Panc1 (cell line): ENCODE measurements around the gene ZNF717. TPM values are rescaled to one million over a fixed set of nuclear protein-coding genes. Genes with fewer than 3 reads are reported as not detected.
"Not testable (repeated sequence)": the region's sequence is repeated elsewhere in the genome, so short reads cannot be mapped to it uniquely, and the experiment has no call there.

Experiments
- ATAC-seq: fragments of 200-7000 bp; cut with Tn5 transposase; 2 replicates; pipeline ENCODE4 v1.9.1; 2020; ENCODE audit warnings: mild to moderate bottlenecking, moderate library complexity
- Bru-seq: library from RNA; stranded (reverse); fragments of 400-500 nt; gene quantifications from one replicate; lab custom pipeline; 2021; lab: Mats Ljungman, UMichigan
- BruChase-seq, 2 experiments: library from RNA; stranded (reverse); fragments of 400-500 nt; gene quantifications; one replicate each; lab custom pipeline; 2021; lab: Mats Ljungman, UMichigan
- BruUV-seq: library from RNA; stranded (reverse); fragments of 400-500 nt; replicated peaks from 2 replicates; lab custom pipeline; 2021; lab: Mats Ljungman, UMichigan
- CTCF ChIA-PET: fragments of 300-600 bp; sonication (Branson Sonifier 250); formaldehyde crosslinking; loops from one replicate; lab custom pipeline; 2022; ENCODE audit warnings: antibody characterized with exemption; lab: Charles Lee
- POLR2A ChIA-PET: fragments of 300-600 bp; sonication (Branson Sonifier 250); formaldehyde crosslinking; loops from one replicate; lab custom pipeline; 2022; ENCODE audit warnings: antibody characterized with exemption; lab: Charles Lee
- DNase-seq: peaks from one replicate; pipeline ENCODE4 v3.0.0-alpha.2; 2010; ENCODE audit warnings: low read depth, low spot score
- H3K27ac ChIP-seq: 2 replicates; pipeline ENCODE4 v1.5.1; 2011; ENCODE audit warnings: mild to moderate bottlenecking, low read length, inconsistent platforms
- H3K27me3 ChIP-seq: fragments of 200-500 bp; sonication (Bioruptor generic); 2 replicates; pipeline ENCODE4 v1.6.0; 2014; ENCODE audit warnings: low read length, inconsistent platforms; ENCODE audit not compliant: control insufficient read depth, insufficient read depth
- H3K36me3 ChIP-seq: fragments of 200-500 bp; sonication (Bioruptor generic); 2 replicates; pipeline ENCODE4 v1.5.1; 2014; ENCODE audit warnings: inconsistent platforms, mild to moderate bottlenecking, low read length, moderate library complexity; ENCODE audit not compliant: control insufficient read depth, insufficient read depth
- H3K4me1 ChIP-seq: 2 replicates; pipeline ENCODE4 v1.5.1; 2011; ENCODE audit warnings: inconsistent platforms, mild to moderate bottlenecking, low read length, moderate library complexity; ENCODE audit not compliant: control insufficient read depth, insufficient read depth
- H3K4me3 ChIP-seq, 2 experiments: 2 replicates each; pipeline ENCODE4 v1.5.1; 2011 to 2012; ENCODE audit warnings: low read depth in 2 of 2, low read length in 2 of 2, mild to moderate bottlenecking in 2 of 2, inconsistent platforms in 1 of 2, moderate library complexity in 1 of 2
- H3K9me3 ChIP-seq: fragments of 200-500 bp; sonication (Bioruptor generic); 2 replicates; pipeline ENCODE4 v1.5.1; 2014; ENCODE audit warnings: low read depth, mild to moderate bottlenecking, inconsistent platforms, low read length, moderate library complexity; ENCODE audit not compliant: control insufficient read depth, insufficient read depth
- in situ Hi-C: cut with HindIII; loops from 2 replicates; pipeline ENCODE4 v1.10.0; 2016; ENCODE audit warnings: low sequenced_read_pairs, low pct_unique_long_range_greater_than_20kb
- intact Hi-C: fragments of 100-400 bp; cut with micrococcal nuclease; formaldehyde crosslinking; loops from one replicate; pipeline ENCODE4 v1.10.0; 2022; ENCODE audit not compliant: unreplicated experiment
- long read RNA-seq: library from polyadenylated mRNA; unstranded; transcript quantifications from one replicate; pipeline ENCODE4 v2.0.0, GENCODE V29; 2021; ENCODE audit not compliant: unreplicated experiment
- polyA plus RNA-seq: library from polyadenylated mRNA; unstranded; fragments of >200 nt; gene quantifications from one replicate; pipeline ENCODE4 v1.2.1, GENCODE V29; 2012; ENCODE audit warnings: missing spikeins; ENCODE audit not compliant: insufficient read length
- total RNA-seq: library from RNA; stranded (reverse); gene quantifications from one replicate; pipeline ENCODE4 v1.2.1, GENCODE V29; 2021; ENCODE audit not compliant: unreplicated experiment

The ZNF717 gene
- 6.3 TPM for total RNA-seq
- polyA plus RNA-seq = 3.7 TPM
- Bru-seq, nascent RNA = percentile 50 among the genes with signal in this experiment
- percentile 53 among the genes with signal in this experiment for BruChase-seq, experiment 1, labeled RNA remaining after a 2-hour chase
- percentile 43 among the genes with signal in this experiment for BruChase-seq, experiment 2, labeled RNA remaining after a 6-hour chase
- long read RNA-seq, partial matches to known transcripts = 0 of 1 reads
- long read RNA-seq, other reads (novel, unspliced or antisense) = 1 of 1 reads

GRCh38 chr3:75785081-75785755 is at the start of gene ZNF717:
Gene ZNF717 (minus strand): TSS chr3:75785549. CDS start chr3:75783362, 2,187 bp downstream.
- H3K27me3 ChIP-seq, H3K9me3 ChIP-seq, POLR2A ChIA-PET, in situ Hi-C loops, H3K36me3 ChIP-seq, ATAC-seq, H3K27ac ChIP-seq, BruUV-seq, H3K4me1 ChIP-seq, CTCF ChIA-PET, intact Hi-C loops: not testable (repeated sequence)
- peak within 1 kb of the TSS; percentile 42 to 64 for H3K4me3 ChIP-seq
- peak; percentile 7 for DNase-seq

GRCh38 chr3:75831076-75831475 is 45.7 kb upstream of the ZNF717 start:
- H3K4me1 ChIP-seq, BruUV-seq, intact Hi-C loops, H3K36me3 ChIP-seq, H3K4me3 ChIP-seq, CTCF ChIA-PET, H3K27me3 ChIP-seq, ATAC-seq, H3K27ac ChIP-seq, POLR2A ChIA-PET, H3K9me3 ChIP-seq, in situ Hi-C loops, DNase-seq: not testable (repeated sequence)

DNA sequence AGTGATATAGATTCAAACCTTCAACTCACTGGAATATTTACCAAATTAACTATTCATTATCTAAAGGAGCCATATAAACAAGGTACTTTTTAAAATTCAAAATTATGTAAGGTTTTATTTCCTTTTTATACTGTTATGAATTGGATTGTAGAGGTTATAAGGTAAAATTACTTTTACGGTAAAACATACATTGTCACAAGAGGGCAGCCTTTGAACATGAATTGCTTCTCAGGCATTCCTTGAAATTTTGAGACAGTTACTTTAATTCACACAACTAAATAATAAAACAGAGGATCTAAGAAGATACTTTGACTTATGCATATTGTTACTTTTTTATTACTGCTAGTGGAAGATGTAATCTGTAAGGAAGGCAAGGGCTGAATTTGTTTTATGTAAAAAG is 32.7 kb upstream of the ZNF717 start:
- intact Hi-C loops, in situ Hi-C loops, H3K4me1 ChIP-seq, H3K27me3 ChIP-seq, H3K9me3 ChIP-seq, H3K27ac ChIP-seq, H3K36me3 ChIP-seq, H3K4me3 ChIP-seq, POLR2A ChIA-PET, ATAC-seq, BruUV-seq, DNase-seq: not testable (repeated sequence)
- CTCF ChIA-PET = interaction anchor here (0.7 kb wide), 1 partner anchor 433 kb away, joined by 3 read pairs; no protein-coding TSS in a partner anchor

DNA sequence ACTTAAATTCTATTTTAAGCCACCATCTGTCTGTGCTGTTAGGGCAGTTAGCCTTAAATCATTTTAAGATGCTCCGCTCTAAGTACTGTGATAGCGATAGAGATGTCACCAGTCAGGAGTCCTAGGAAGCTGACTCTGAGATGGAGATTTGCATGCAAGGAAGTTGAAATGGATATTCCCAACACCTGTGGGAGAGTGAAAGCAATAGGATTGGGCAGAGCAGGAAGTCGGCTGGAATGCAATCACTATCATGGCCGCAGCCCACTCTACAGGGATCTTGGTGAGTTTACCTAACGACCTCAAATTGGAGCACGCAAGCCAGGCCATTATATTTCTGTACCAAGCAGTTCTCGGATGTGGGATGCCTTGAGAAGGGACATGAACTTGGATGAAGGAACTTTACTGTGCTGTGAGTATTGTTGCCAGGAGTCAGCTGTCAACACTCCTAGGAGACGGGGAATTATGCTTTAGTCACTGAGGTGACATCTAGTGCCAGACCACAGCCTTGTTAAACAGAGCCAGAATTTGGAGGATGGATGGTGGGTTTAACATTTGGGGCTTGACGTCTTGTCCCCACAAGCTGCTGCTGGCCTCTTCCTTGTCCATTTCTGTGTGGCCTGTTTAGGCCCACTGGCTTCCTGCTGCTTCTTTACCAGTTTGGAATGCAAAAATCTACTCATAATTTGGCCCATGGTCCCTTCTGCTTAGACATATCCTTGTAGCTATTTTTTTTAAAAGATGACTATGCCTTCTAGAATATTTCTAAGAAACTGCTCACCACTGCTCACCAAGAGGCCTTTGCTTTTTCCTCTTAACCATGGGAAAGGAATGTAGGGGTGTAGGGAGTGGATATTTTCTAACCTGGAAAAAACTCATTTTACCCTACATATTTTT is 31.2 kb upstream of the ZNF717 start:
- in situ Hi-C loops, H3K27ac ChIP-seq, CTCF ChIA-PET, H3K4me1 ChIP-seq, POLR2A ChIA-PET, DNase-seq, H3K36me3 ChIP-seq, H3K4me3 ChIP-seq, intact Hi-C loops, BruUV-seq, H3K27me3 ChIP-seq, H3K9me3 ChIP-seq, ATAC-seq: not testable (repeated sequence)
